GM10266 (cell line): ENCODE measurements around the gene SLC35B3.
A peak's percentile ranks its signal among the peaks of the same experiment; 100 is the strongest.
"Not testable (repeated sequence)": the region's sequence is repeated elsewhere in the genome, so short reads cannot be mapped to it uniquely, and the experiment has no call there.

Experiments used
- DNase-seq: peaks from one replicate; pipeline ENCODE4 v3.0.0; 2012; ENCODE audit errors: extremely low spot score
- CTCF ChIP-seq: IDR thresholded peaks from 2 replicates; pipeline ENCODE4 v1.5.1; 2012; ENCODE audit warnings: mild to moderate bottlenecking, low read depth; ENCODE audit not compliant: control insufficient read depth, insufficient read depth; ENCODE audit errors: missing control alignments

SLC35B3 gene

GRCh38 chr6:8435845-8436168 lies 462 bp upstream of the SLC35B3 start:
- DNase-seq, result no peak
- TF ChIP-seq CTCF, result no peak

GRCh38 chr6:8434727-8435092 lies 635 bp downstream of the SLC35B3 start:
- TF ChIP-seq CTCF, result no peak
- peak; percentile 22 for DNase-seq

- no peak for DNase-seq
- no peak for TF ChIP-seq CTCF
These were observed 2.7 kb downstream of the SLC35B3 start for GRCh38 chr6:8432614-8433013.

GRCh38 chr6:8429821-8430220 lies 5.5 kb downstream of the SLC35B3 start:
- TF ChIP-seq CTCF, result no peak
- no peak for DNase-seq

- not testable (repeated sequence) for DNase-seq
These were observed 8.8 kb downstream of the SLC35B3 start for GRCh38 chr6:8426544-8426943.

GRCh38 chr6:8420031-8420588 lies 15.2 kb downstream of the SLC35B3 start:
- no peak for DNase-seq
- TF ChIP-seq CTCF, result no peak

- DNase-seq, result no peak
- no peak for TF ChIP-seq CTCF
These were observed 19.4 kb downstream of the SLC35B3 start for GRCh38 chr6:8415913-8416312.

GRCh38 chr6:8415280-8415679 lies 20.1 kb downstream of the SLC35B3 start:
- TF ChIP-seq CTCF, result no peak
- no peak for DNase-seq
